AG09309 (cell line): ENCODE data around the gene SCGB2B2.
"Not testable (repeated sequence)": the region's sequence is repeated elsewhere in the genome, so short reads cannot be mapped to it uniquely, and the experiment has no call there.

Experiments used
- DNase-seq: peaks from one replicate; pipeline ENCODE4 v3.0.0-alpha.2; 2010; ENCODE audit warnings: low read depth
- H3K4me3 ChIP-seq: 2 replicates; pipeline ENCODE4 v1.5.1; 2011; ENCODE audit warnings: mild to moderate bottlenecking, low read depth, low read length, moderate library complexity; ENCODE audit not compliant: control insufficient read depth
- CTCF ChIP-seq: IDR thresholded peaks from 2 replicates; pipeline ENCODE4 v1.5.1; 2011; ENCODE audit warnings: mild to moderate bottlenecking, low read depth, low read length, inconsistent platforms; ENCODE audit not compliant: insufficient read depth, control insufficient read depth; ENCODE audit errors: missing control alignments

The SCGB2B2 gene

GRCh38 chr19:34673590-34673989 is 3.4 kb downstream of the SCGB2B2 start:
- H3K4me3 ChIP-seq = no peak overlapping the region
- no peak for DNase-seq
- no peak for TF ChIP-seq CTCF

GRCh38 chr19:34671972-34672371 is 5.0 kb downstream of the SCGB2B2 start:
- no peak for DNase-seq
- TF ChIP-seq CTCF = no peak
- H3K4me3 ChIP-seq = no peak overlapping the region

GRCh38 chr19:34669305-34669704 is 7.7 kb downstream of the SCGB2B2 start:
- DNase-seq = no peak
- no peak for TF ChIP-seq CTCF
- no peak overlapping the region for H3K4me3 ChIP-seq

GRCh38 chr19:34668690-34669089 is 8.3 kb downstream of the SCGB2B2 start:
- H3K4me3 ChIP-seq, DNase-seq: not testable (repeated sequence)

GRCh38 chr19:34668077-34668689 is 8.8 kb downstream of the SCGB2B2 start:
- not testable (repeated sequence) for H3K4me3 ChIP-seq, DNase-seq

- DNase-seq = no peak
- TF ChIP-seq CTCF = no peak
- H3K4me3 ChIP-seq = peak overlapping the region; percentile 38
These were observed 9.4 kb downstream of the SCGB2B2 start for GRCh38 chr19:34667349-34668076.

- no peak for DNase-seq
- no peak for TF ChIP-seq CTCF
- H3K4me3 ChIP-seq = no peak overlapping the region
These were observed 10.0 kb downstream of the SCGB2B2 start for GRCh38 chr19:34666958-34667265.
